Caco-2 (cell line): ENCODE measurements around the gene CD248. TPM values are rescaled to one million over a fixed set of nuclear protein-coding genes. Genes with fewer than 3 reads are reported as not detected.
A peak's percentile ranks its signal among the peaks of the same experiment; 100 is the strongest.

Experiments
- BruUV-seq: library from RNA; stranded (reverse); fragments of 400-500 nt; replicated peaks from 2 replicates; lab custom pipeline; 2021; lab: Mats Ljungman, UMichigan
- CTCF ChIA-PET: fragments of 300-600 bp; sonication (Branson Sonifier 250); formaldehyde crosslinking; loops from one replicate; lab custom pipeline; 2022; ENCODE audit warnings: antibody characterized with exemption; lab: Charles Lee
- POLR2A ChIA-PET: fragments of 300-600 bp; sonication (Branson Sonifier 250); formaldehyde crosslinking; loops from one replicate; lab custom pipeline; 2022; ENCODE audit warnings: antibody characterized with exemption; lab: Charles Lee
- DNase-seq, 2 experiments: peaks; one replicate each; pipeline versions ENCODE4 v3.0.0 to v3.0.0-alpha.2; 2020 to 2022
- H3K27me3 ChIP-seq: replicated peaks from 2 replicates; pipeline ENCODE4 v1.6.0; 2011; ENCODE audit warnings: low read length; ENCODE audit not compliant: control insufficient read depth, insufficient read depth
- H3K36me3 ChIP-seq: 2 replicates; pipeline ENCODE4 v1.5.1; 2011; ENCODE audit warnings: low read length; ENCODE audit not compliant: control insufficient read depth, insufficient read depth
- H3K4me1 ChIP-seq: fragments of 250-450 bp; sonication (Bioruptor Pico); 2 replicates; pipeline ENCODE4 v1.5.1; 2020; ENCODE audit warnings: mild to moderate bottlenecking
- H3K4me3 ChIP-seq: 2 replicates; pipeline ENCODE4 v1.5.1; 2011; ENCODE audit warnings: low read depth, mild to moderate bottlenecking, control low read depth, low read length
- H3K9me3 ChIP-seq: fragments of 250-450 bp; sonication (Bioruptor Pico); 2 replicates; pipeline ENCODE4 v1.5.1; 2020; ENCODE audit warnings: mild to moderate bottlenecking, moderate library complexity
- H3K27ac Mint-ChIP-seq: one replicate; pipeline ENCODE4 v1.8.0; 2022; ENCODE audit warnings: mixed read lengths; ENCODE audit not compliant: unreplicated experiment
- H3K27me3 Mint-ChIP-seq: one replicate; pipeline ENCODE4 v1.8.0; 2022; ENCODE audit warnings: mixed read lengths; ENCODE audit not compliant: insufficient read depth, unreplicated experiment
- H3K36me3 Mint-ChIP-seq: one replicate; pipeline ENCODE4 v1.8.0; 2022; ENCODE audit warnings: mild to moderate bottlenecking, mixed read lengths; ENCODE audit not compliant: insufficient read depth, unreplicated experiment
- H3K4me1 Mint-ChIP-seq: one replicate; pipeline ENCODE4 v1.8.0; 2022; ENCODE audit warnings: low read depth, mixed read lengths; ENCODE audit not compliant: unreplicated experiment
- H3K4me3 Mint-ChIP-seq: one replicate; pipeline ENCODE4 v1.8.0; 2022; ENCODE audit warnings: mild to moderate bottlenecking, moderate library complexity, mixed read lengths; ENCODE audit not compliant: unreplicated experiment
- H3K9me3 Mint-ChIP-seq: one replicate; pipeline ENCODE4 v1.8.0; 2022; ENCODE audit warnings: mixed read lengths; ENCODE audit not compliant: unreplicated experiment
- CTCF ChIP-seq, 2 experiments: fragments of 200-600 bp in 1 of 2; IDR thresholded peaks; 1 replicate in 1 of 2; 2 replicates in 1 of 2; pipeline versions ENCODE4 v1.5.1 to v1.8.0; 2011 to 2022; ENCODE audit warnings: antibody characterized with exemption in 1 of 2, control low read depth in 1 of 2, inconsistent platforms in 1 of 2, low read depth in 1 of 2, low read length in 1 of 2, mild to moderate bottlenecking in 1 of 2, moderate library complexity in 1 of 2; ENCODE audit not compliant: insufficient read depth in 1 of 2, severe bottlenecking in 1 of 2, unreplicated experiment in 1 of 2
- intact Hi-C: fragments of 100-400 bp; cut with micrococcal nuclease; formaldehyde crosslinking; loops from one replicate; pipeline ENCODE4 v1.10.0; 2022; ENCODE audit not compliant: unreplicated experiment
- total RNA-seq: library from RNA; stranded (reverse); gene quantifications from 2 replicates; pipeline ENCODE4 v1.2.3, GENCODE V29; 2022

Gene CD248
- total RNA-seq, 1 experiment from 2014 or later, result 0.27 TPM

DNA sequence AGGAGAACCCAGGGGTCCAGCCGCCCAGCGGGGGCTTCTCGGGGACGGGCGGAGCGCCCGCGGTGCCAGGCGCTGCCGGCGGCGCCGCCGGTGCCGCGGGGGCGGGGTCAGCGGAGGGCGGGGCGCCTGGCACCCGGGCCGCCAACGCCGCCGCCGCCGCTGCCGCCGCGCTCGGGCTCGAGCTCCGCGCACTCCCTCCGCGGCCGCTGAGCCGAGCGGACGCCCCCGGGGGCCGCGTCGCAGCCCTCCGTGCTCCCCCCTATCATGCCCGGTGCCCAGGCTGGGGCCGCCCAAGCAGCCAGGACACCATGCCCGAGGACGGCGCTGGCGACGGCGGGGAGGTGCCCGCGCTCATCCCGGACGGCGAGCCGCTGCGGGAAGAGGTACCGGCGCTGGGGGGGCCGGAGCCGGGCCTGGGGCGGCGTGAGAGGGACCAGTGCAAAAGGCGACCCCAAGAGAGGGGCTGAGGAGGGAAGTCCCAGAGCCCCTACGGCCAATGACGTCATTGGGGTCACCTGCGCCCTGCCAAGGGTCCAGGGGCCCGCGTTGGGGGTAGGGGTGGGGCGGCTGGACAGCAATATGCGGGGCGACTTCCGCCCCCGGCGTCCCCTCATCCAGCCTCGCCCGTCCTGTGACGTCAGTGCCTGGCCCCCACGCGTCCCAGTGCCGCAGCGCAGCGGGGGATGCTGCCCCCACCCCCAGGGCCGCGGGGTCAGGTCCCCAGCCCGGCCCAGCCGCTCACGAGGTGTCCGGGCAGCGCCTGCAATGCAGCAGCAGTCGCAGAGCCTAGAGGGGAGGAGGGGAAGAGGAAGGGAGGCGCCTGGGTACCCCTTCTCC is 24.9 kb downstream of the CD248 start, which contains the start of gene TMEM151A:
Gene TMEM151A, plus strand, starts transcription at position 189 of the 837 bp plus-strand sequence. Its CDS starts 120 bp downstream, at position 309.
- no TSS peak for BruUV-seq

GRCh38 chr11:66291303-66291705 is 25.5 kb downstream of the CD248 start:
- peaks cover 23% of the 10 kb centered on the region for H3K4me1 ChIP-seq

More for the DNA sequence above, 24.9 kb downstream of the CD248 start, which contains the start of gene TMEM151A:
- H3K36me3 ChIP-seq, result peaks cover 1% of the 10 kb centered on the region; the same call in 1 of the 2 replicates
- intact Hi-C loops, result no loop called here
- peaks cover 27% of the 10 kb centered on the region for H3K36me3 Mint-ChIP-seq
- peak; percentile 35 to 40 for DNase-seq
- H3K4me3 ChIP-seq, result peak within 1 kb of the TSS; percentile 49
- H3K4me1 ChIP-seq, result peaks cover 23% of the 10 kb centered on the region
- H3K4me1 Mint-ChIP-seq, result peaks cover 22% of the 10 kb centered on the region
- H3K27me3 Mint-ChIP-seq, result peaks cover 6% of the 10 kb centered on the region
- ChIA-PET POLR2A (interaction anchor here (0.5 kb wide), 1 partner anchor 145 kb away, joined by 3 read pairs; no protein-coding TSS in a partner anchor), CTCF (interaction anchor here (0.6 to 1.3 kb wide), 3 partner anchors 9 to 128 kb away, joined by 3 to 10 read pairs (median 7); no protein-coding TSS in a partner anchor)
- H3K27ac Mint-ChIP-seq, result peak within 1 kb of the TSS; percentile 29
- TF ChIP-seq CTCF (IDR thresholded peaks at IDR 0.05; ENCODE audit: insufficient read depth in 1 of 2, low read depth in 1 of 2, low read length in 1 of 2, severe bottlenecking in 1 of 2, unreplicated experiment in 1 of 2), result no peak
- no peaks in the 10 kb centered on the region for H3K9me3 ChIP-seq
- H3K9me3 Mint-ChIP-seq, result no peaks in the 10 kb centered on the region
- no peaks in the 10 kb centered on the region; the same call in 1 of the 2 replicates for H3K27me3 ChIP-seq
- peak within 1 kb of the TSS; percentile 87 for H3K4me3 Mint-ChIP-seq

More at GRCh38 chr11:66291303-66291705, 25.5 kb downstream of the CD248 start:
- H3K27me3 ChIP-seq, result no peaks in the 10 kb centered on the region; the same call in 1 of the 2 replicates
- peaks cover 3% of the 10 kb centered on the region; the same call in 1 of the 2 replicates for H3K36me3 ChIP-seq
- H3K4me3 ChIP-seq, result peak overlapping the region; percentile 16
- Mint-ChIP-seq H3K27me3 (peaks cover 6% of the 10 kb centered on the region), H3K27ac (no peak overlapping the region), H3K36me3 (peaks cover 27% of the 10 kb centered on the region), H3K4me1 (peaks cover 22% of the 10 kb centered on the region), H3K4me3 (peak overlapping the region; percentile 87), H3K9me3 (no peaks in the 10 kb centered on the region)
- no TSS peak for BruUV-seq
- DNase-seq, result peak in 1 of 2 experiments; percentile 32
- CTCF ChIA-PET, result interaction anchor here (0.6 to 1.3 kb wide), 3 partner anchors 8 to 128 kb away, joined by 3 to 10 read pairs (median 7); no protein-coding TSS in a partner anchor
- intact Hi-C loops, result no loop called here
- POLR2A ChIA-PET, result interaction anchor here (0.5 kb wide), 1 partner anchor 146 kb away, joined by 3 read pairs; no protein-coding TSS in a partner anchor
- no peaks in the 10 kb centered on the region for H3K9me3 ChIP-seq
- TF ChIP-seq CTCF (IDR thresholded peaks at IDR 0.05; ENCODE audit: insufficient read depth in 1 of 2, low read depth in 1 of 2, low read length in 1 of 2, severe bottlenecking in 1 of 2, unreplicated experiment in 1 of 2), result no peak
